Body of pancreas (tissue), 4 donors: ENCODE data around the gene SYT8.

Experiments used
- POLR2A ChIP-seq, 3 donors: fragments of 450-650 bp; IDR thresholded peaks; one replicate each; pipeline ENCODE4 v1.6.1; 2016; ENCODE audit warnings: antibody characterized with exemption in 3 of 3, mild to moderate bottlenecking in 2 of 3
- TF ChIP-seq, protein P1 (sequence below), 7 experiments: fragments of 450-650 bp in 4 of 7; fragments of 200-600 bp in 3 of 7; sonication (generic) in 3 of 7; IDR thresholded peaks; one replicate each; pipeline ENCODE4 v1.5.1; 2016 to 2019; ENCODE audit warnings: antibody characterized with exemption in 7 of 7

DNA sequence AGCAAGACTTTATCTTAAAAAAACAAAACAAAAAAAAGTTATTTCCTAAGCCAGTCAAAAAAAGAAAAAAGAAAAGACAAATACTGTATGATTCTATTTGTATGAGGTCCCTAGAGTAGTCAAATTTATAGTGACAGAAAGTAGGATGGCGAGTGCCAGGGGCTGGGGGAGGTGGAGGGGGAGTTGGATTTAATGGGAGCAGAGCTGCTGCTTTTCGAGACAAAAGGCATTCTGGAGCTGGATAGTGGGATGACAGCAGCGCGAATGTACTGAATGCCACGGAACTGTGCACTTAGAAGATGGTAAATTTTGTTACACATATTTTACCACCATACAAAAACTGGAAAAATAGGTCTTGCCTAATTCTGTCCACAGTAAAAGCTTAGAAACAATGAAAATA lies 17.8 kb upstream of the SYT8 start:
- TF ChIP-seq POLR2A (IDR thresholded peaks at IDR 0.05), result no peak
- TF ChIP-seq, protein P1, sequence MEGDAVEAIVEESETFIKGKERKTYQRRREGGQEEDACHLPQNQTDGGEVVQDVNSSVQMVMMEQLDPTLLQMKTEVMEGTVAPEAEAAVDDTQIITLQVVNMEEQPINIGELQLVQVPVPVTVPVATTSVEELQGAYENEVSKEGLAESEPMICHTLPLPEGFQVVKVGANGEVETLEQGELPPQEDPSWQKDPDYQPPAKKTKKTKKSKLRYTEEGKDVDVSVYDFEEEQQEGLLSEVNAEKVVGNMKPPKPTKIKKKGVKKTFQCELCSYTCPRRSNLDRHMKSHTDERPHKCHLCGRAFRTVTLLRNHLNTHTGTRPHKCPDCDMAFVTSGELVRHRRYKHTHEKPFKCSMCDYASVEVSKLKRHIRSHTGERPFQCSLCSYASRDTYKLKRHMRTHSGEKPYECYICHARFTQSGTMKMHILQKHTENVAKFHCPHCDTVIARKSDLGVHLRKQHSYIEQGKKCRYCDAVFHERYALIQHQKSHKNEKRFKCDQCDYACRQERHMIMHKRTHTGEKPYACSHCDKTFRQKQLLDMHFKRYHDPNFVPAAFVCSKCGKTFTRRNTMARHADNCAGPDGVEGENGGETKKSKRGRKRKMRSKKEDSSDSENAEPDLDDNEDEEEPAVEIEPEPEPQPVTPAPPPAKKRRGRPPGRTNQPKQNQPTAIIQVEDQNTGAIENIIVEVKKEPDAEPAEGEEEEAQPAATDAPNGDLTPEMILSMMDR (IDR thresholded peaks at IDR 0.05), result no peak
